Left kidney (tissue), 2 donors: ENCODE measurements around the gene TMEM11. TPM values are rescaled to one million over a fixed set of nuclear protein-coding genes. Genes with fewer than 3 reads are reported as not detected.

ENCODE experiments used
- DNase-seq: peaks from one replicate; pipeline ENCODE4 v3.0.0-alpha.2; 2013
- polyA plus RNA-seq: library from polyadenylated mRNA; unstranded; fragments of 120-200 nt; gene quantifications from one replicate; pipeline ENCODE4 v1.2.1, GENCODE V29; 2013; ENCODE audit not compliant: insufficient read length

The TMEM11 gene
- polyA plus RNA-seq, 1 donor = 18.4 TPM

GRCh38 chr17:21186399-21187187 lies 27.4 kb downstream of the TMEM11 start:
- no peak for DNase-seq

- DNase-seq = no peak
These were observed 28.9 kb downstream of the TMEM11 start for GRCh38 chr17:21185061-21185460.

DNA sequence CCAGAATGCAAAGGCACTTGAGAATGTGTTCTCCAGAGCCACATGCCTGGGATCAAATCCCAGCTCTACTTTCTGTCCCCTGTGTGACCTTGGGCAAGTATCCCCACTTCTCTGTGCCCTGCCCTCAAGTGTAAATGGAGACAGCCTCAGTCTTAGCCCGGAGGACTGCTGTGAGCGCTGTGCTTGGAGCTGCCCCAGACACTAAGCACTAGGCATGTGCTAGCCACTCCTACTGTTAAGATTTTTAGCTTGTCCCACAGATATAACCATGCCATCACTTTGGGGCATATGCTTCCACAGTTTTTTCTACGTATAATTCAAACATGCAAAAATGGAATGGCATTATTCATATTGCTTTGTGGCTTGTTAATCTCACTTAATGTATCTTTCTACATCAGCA lies 29.4 kb downstream of the TMEM11 start:
- no peak for DNase-seq

- no peak for DNase-seq
These were observed 30.5 kb downstream of the TMEM11 start for GRCh38 chr17:21183468-21183867.

- no peak for DNase-seq
These were observed 35.9 kb downstream of the TMEM11 start for GRCh38 chr17:21177854-21178600.

- no peak for DNase-seq
These were observed 36.6 kb downstream of the TMEM11 start for GRCh38 chr17:21177401-21177800.

GRCh38 chr17:21176773-21177395 lies 37.1 kb downstream of the TMEM11 start:
- no peak for DNase-seq

GRCh38 chr17:21174713-21175112 lies 39.2 kb downstream of the TMEM11 start:
- no peak for DNase-seq

GRCh38 chr17:21174186-21174585 lies 39.8 kb downstream of the TMEM11 start:
- DNase-seq = no peak

DNA sequence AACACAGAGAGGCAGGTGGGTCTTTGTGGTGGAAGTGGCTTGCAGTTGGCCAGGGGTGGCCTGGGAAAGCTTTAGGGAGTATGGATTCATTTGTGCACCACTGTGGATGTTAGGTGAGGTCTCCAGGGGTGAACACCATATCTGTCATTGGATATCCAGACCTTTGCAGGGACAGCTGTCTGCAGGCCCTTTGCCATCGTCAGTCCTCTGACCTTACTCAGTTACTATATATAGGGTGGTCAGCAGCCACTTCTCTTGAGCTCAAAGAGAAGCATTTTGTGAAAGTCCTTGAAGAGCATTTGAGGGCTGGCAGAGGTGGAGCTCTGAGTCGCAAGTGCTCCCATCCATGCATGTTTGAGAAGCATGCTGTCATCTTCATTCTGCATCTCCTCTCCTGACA lies 40.4 kb downstream of the TMEM11 start:
- DNase-seq = no peak

- no peak for DNase-seq
These were observed 41.1 kb downstream of the TMEM11 start for GRCh38 chr17:21172846-21173245.

DNA sequence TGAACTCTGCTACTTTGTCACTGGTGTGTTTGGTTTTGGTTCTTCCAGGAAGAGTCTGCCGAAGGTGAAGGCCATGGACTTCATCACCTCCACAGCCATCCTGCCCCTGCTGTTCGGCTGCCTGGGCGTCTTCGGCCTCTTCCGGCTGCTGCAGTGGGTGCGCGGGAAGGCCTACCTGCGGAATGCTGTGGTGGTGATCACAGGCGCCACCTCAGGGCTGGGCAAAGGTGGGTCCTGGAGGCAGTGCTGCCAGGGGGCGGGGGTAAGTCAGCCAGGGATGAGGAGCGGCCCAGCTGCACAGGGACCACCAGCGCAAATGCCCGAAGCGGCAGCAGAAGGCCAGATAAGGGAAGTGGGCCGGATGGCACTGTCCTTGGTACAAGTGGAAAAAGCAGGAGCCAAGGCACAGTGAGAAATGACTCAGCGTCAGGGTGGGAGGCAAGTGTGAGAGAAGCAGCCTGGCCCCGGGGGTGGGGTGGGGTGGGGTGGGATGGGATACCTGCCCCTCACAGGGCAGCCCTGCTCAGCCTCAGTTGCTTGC lies 41.9 kb downstream of the TMEM11 start:
- no peak for DNase-seq

DNA sequence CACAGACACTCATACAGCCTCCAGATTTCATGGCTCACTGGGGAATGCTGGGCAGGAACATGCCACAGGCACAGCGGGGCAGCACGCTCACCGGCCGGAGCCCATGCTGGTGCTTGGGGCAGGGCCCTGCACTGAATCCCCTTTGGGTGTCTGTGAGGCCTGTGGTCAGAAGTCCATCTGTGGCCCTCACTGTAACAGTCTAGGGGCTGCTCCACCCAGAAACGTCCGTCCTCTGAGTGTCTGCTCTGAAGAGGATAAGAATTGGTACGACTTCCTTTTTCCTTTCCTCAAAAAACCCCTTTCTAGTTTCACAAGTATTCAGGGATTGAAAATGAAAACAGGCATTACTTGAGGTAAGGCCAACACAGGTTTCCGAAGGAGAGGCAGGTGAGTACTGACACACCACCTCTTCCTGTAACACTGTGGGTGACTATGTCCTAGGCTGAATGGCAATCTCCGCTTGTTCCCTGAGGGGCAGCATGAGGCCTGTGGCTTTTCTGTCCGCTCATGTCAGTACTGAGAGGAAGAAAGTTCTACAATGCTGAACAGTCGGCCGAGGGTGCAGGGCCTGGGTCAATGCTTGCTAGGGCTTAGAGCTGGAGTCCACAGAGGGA lies 42.5 kb downstream of the TMEM11 start:
- DNase-seq = no peak

- DNase-seq = no peak
These were observed 43.2 kb downstream of the TMEM11 start for GRCh38 chr17:21170809-21171208.

- no peak for DNase-seq
These were observed 44.5 kb downstream of the TMEM11 start for GRCh38 chr17:21169496-21169895.

DNA sequence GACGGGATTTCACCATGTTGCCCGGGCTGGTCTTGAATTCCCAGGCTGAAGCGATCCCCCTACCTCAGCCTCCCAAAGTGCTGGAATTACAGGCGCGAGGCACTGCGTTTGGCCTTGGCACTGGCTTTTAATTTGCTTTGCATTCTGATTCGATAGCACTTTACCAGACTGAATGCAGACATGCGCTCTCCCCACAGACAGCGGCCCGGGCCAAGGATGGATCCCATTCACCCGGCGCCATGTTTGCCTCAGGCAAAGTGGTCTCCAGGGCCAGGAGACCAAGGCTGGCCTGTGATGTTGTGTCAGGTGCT lies 45.5 kb downstream of the TMEM11 start:
- no peak for DNase-seq

- DNase-seq = no peak
These were observed 46.7 kb downstream of the TMEM11 start for GRCh38 chr17:21167303-21167702.

GRCh38 chr17:21166595-21167210 lies 47.3 kb downstream of the TMEM11 start:
- DNase-seq = no peak

- no peak for DNase-seq
These were observed 47.9 kb downstream of the TMEM11 start for GRCh38 chr17:21165922-21166594.

DNA sequence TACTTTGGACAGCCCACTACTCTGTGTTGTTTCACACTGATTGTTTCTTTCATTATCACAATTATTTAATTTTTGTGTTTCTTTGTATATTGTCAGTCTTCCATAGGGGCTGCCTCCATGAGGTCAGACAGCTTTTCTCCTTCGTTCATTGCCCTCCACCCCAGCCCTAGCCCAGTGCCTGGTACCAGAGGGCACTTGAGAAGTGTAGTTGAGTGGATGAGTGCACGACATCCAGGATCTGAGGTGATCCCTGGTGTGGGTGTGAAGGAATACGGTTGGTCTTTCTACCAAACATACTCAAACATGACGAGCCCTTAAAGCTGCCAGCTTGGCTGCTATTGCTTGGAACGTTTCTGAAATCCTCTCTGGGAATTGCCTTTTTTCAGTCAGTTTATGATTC lies 49.3 kb downstream of the TMEM11 start:
- no peak for DNase-seq

- DNase-seq = no peak
These were observed 49.7 kb downstream of the TMEM11 start for GRCh38 chr17:21164216-21164615.

DNA sequence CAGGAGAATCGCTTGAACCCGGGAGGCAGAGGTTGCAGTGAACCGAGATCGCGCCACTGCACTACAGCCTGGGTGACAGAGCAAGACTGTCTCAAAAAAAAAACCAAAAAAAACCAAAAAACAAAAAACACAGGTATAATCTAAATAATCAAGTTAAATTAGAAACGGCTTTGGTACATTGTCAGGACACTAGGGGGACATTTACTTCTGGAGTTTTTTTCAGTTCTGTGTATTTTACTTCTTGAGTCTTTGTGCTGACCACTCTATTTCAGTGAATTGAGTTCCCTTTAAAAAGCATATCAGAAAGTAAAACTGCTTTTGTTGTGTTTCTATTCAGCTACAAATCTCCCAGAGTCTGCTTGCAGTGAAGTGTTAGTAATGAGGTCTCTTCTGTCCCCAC lies 50.9 kb downstream of the TMEM11 start:
- no peak for DNase-seq
